Stimulated activated CD8-positive, alpha-beta memory T cell treated with anti-CD3 and anti-CD28 coated beads, Interleukin-15, amount 100 ng/mL, for 4 hours (primary cell): ENCODE measurements around the gene KRT84.

Source experiments
- DNase-seq, 2 donors: peaks; one replicate each; pipeline ENCODE4 v3.0.0-alpha.2; 2020; ENCODE audit warnings: low read depth in 2 of 2

The KRT84 gene

GRCh38 chr12:52385226-52385702 is at the start of gene KRT84:
Gene KRT84, minus strand, starts transcription at chr12:52385652. Its CDS starts 67 bp downstream, at chr12:52385585.
- no peak for DNase-seq

- DNase-seq = no peak
These were observed 49.5 kb upstream of the KRT84 start for GRCh38 chr12:52434760-52435530.

- no peak for DNase-seq
These were observed 48.8 kb upstream of the KRT84 start, which contains the start of gene KRT75 for GRCh38 chr12:52434081-52434733. Gene KRT75, minus strand, starts transcription at chr12:52434371. Its CDS starts 67 bp downstream, at chr12:52434304.

GRCh38 chr12:52433501-52434080 is 48.1 kb upstream of the KRT84 start:
- DNase-seq = no peak

- no peak for DNase-seq
These were observed 47.2 kb upstream of the KRT84 start for GRCh38 chr12:52432559-52433207.

- no peak for DNase-seq
These were observed 42.7 kb upstream of the KRT84 start for GRCh38 chr12:52428121-52428520.

GRCh38 chr12:52427083-52427482 is 41.6 kb upstream of the KRT84 start:
- DNase-seq = no peak

- no peak for DNase-seq
These were observed 40.6 kb upstream of the KRT84 start for GRCh38 chr12:52426034-52426433.

GRCh38 chr12:52425466-52425865 is 40.0 kb upstream of the KRT84 start:
- DNase-seq = no peak

- DNase-seq = no peak
These were observed 38.4 kb upstream of the KRT84 start for GRCh38 chr12:52423661-52424500.

- no peak for DNase-seq
These were observed 37.6 kb upstream of the KRT84 start for GRCh38 chr12:52423035-52423434.

- DNase-seq = no peak
These were observed 34.2 kb upstream of the KRT84 start for GRCh38 chr12:52419656-52420055.

- DNase-seq = no peak
These were observed 33.2 kb upstream of the KRT84 start for GRCh38 chr12:52418576-52419110.

- no peak for DNase-seq
These were observed 32.3 kb upstream of the KRT84 start for GRCh38 chr12:52417740-52418139.

- DNase-seq = no peak
These were observed 31.3 kb upstream of the KRT84 start for GRCh38 chr12:52416795-52417194.

- DNase-seq = no peak
These were observed 30.7 kb upstream of the KRT84 start for GRCh38 chr12:52415870-52416750.

GRCh38 chr12:52414936-52415335 is 29.5 kb upstream of the KRT84 start:
- no peak for DNase-seq

- DNase-seq = no peak
These were observed 28.4 kb upstream of the KRT84 start for GRCh38 chr12:52413782-52414345.

GRCh38 chr12:52413202-52413601 is 27.8 kb upstream of the KRT84 start:
- no peak for DNase-seq

- no peak for DNase-seq
These were observed 26.4 kb upstream of the KRT84 start for GRCh38 chr12:52411815-52412214.
